ENCODE data around the gene LMTK2. TPM values are rescaled to one million over a fixed set of nuclear protein-coding genes. Genes with fewer than 3 reads are reported as not detected.

The LMTK2 gene
- total and polyA plus RNA-seq, 3 donors from 2014 or later = 16.1 to 36.1 (median 35.5) TPM

- no peaks in the 10 kb centered on the region for H3K4me1 ChIP-seq
- intact Hi-C loops (cut with DNase I; ENCODE audit: low total_unique reads) = no loop called here
- TF ChIP-seq CTCF (IDR thresholded peaks at IDR 0.05) (no peak), POLR2A (IDR thresholded peaks at IDR 0.05) (no peak)
- DNase-seq = no peak
- H3K27me3 ChIP-seq = no peaks in the 10 kb centered on the region
- H3K9me3 ChIP-seq = no peaks in the 10 kb centered on the region
- no peak overlapping the region for H3K27ac ChIP-seq
- H3K4me3 ChIP-seq = no peak overlapping the region
- 80 to 90% methylated on average over 3 of the region's 3 CpGs for WGBS, 2 donors
- H3K36me3 ChIP-seq (ENCODE audit: low read depth, missing control alignments) = no peaks in the 10 kb centered on the region
Observed at GRCh38 chr7:98088109-98088508, 18.6 kb upstream of the LMTK2 start.

- intact Hi-C loops (cut with DNase I; ENCODE audit: low total_unique reads) = no loop called here
- WGBS, 2 donors = 62 to 68% methylated on average over 4 of the region's 4 CpGs
Observed at GRCh38 chr7:98090116-98090515, 16.5 kb upstream of the LMTK2 start.

DNA sequence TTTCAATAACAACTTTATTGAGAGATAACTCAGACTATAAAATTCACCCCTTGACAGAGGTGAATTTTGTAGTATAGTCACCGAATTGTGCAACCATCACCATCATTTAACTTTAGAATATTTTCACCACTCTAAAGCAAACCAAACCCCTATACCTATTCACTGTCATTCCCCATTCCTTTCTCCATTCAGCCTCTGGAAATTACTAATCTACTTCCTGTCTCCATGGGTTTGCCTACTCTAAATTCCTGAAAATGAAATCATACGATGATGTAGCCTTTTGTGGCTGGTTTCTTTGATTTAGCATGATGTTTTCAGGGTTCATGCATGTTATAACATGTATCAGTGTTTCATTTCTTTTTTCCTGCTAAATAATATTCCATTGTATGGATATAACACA is 15.6 kb upstream of the LMTK2 start:
- no peaks in the 10 kb centered on the region for H3K9me3 ChIP-seq
- 85 to 90% methylated on average over 2 of the region's 2 CpGs for WGBS, 2 donors
- no peaks in the 10 kb centered on the region for H3K4me1 ChIP-seq
- intact Hi-C loops (cut with DNase I; ENCODE audit: low total_unique reads) = no loop called here
- TF ChIP-seq CTCF (IDR thresholded peaks at IDR 0.05) (no peak), POLR2A (IDR thresholded peaks at IDR 0.05) (no peak)
- no peak overlapping the region for H3K4me3 ChIP-seq
- H3K27me3 ChIP-seq = no peaks in the 10 kb centered on the region
- H3K36me3 ChIP-seq (ENCODE audit: low read depth, missing control alignments) = no peaks in the 10 kb centered on the region
- no peak overlapping the region for H3K27ac ChIP-seq
- DNase-seq = no peak

More at GRCh38 chr7:98090116-98090515, 16.5 kb upstream of the LMTK2 start:
- no peaks in the 10 kb centered on the region for H3K4me1 ChIP-seq
- no peak for DNase-seq
- H3K9me3 ChIP-seq = no peaks in the 10 kb centered on the region
- H3K36me3 ChIP-seq (ENCODE audit: low read depth, missing control alignments) = no peaks in the 10 kb centered on the region
- no peaks in the 10 kb centered on the region for H3K27me3 ChIP-seq
- H3K27ac ChIP-seq = no peak overlapping the region
- TF ChIP-seq POLR2A (IDR thresholded peaks at IDR 0.05) (no peak), CTCF (IDR thresholded peaks at IDR 0.05) (no peak)
- H3K4me3 ChIP-seq = no peak overlapping the region

GRCh38 chr7:98091523-98091922 is 15.1 kb upstream of the LMTK2 start:
- 86 to 92% methylated on average over 3 of the region's 3 CpGs for WGBS, 2 donors
- Histone ChIP-seq H3K27ac (no peak overlapping the region), H3K9me3 (no peaks in the 10 kb centered on the region), H3K4me3 (no peak overlapping the region), H3K36me3 (ENCODE audit: low read depth, missing control alignments) (no peaks in the 10 kb centered on the region), H3K27me3 (no peaks in the 10 kb centered on the region), H3K4me1 (no peaks in the 10 kb centered on the region)
- intact Hi-C loops (cut with DNase I; ENCODE audit: low total_unique reads) = no loop called here
- TF ChIP-seq CTCF (IDR thresholded peaks at IDR 0.05) (no peak), POLR2A (IDR thresholded peaks at IDR 0.05) (no peak)
- DNase-seq = no peak

DNA sequence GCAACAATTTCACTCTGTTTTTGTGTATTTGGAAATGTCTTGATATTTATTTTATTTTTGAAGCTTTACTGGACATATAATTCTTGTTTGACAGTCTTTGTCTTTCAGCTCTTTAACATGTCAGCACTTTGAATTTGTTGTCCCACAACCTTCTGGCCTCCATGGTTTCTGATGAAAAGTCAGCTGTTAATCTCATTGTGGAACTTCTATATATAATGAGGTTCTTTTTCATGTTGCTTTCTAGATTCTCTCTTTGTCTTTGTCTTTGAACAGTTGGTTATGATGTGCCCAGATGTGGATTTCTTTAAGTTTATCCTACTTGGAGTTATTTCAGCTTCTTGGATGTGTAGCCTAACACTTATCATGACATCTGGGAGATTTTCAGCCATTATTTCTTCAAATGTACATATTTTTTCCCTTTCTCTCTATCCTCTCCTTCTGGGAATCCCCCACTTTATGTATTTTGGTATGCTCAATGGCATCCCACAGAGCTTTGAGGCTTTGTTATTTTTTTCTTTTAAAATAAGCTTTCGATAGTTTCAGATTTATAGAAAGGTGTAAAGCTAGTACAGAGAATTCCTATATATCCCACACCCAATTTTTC is 9.5 kb upstream of the LMTK2 start:
- no peaks in the 10 kb centered on the region for H3K9me3 ChIP-seq
- no peaks in the 10 kb centered on the region for H3K27me3 ChIP-seq
- H3K27ac ChIP-seq = no peak overlapping the region
- H3K36me3 ChIP-seq (ENCODE audit: low read depth, missing control alignments) = no peaks in the 10 kb centered on the region
- 96 to 98% methylated on average over 1 of the region's 1 CpG for WGBS, 2 donors
- intact Hi-C loops (cut with DNase I; ENCODE audit: low total_unique reads) = no loop called here
- no peak overlapping the region for H3K4me3 ChIP-seq
- no peaks in the 10 kb centered on the region for H3K4me1 ChIP-seq
- DNase-seq = no peak
- no peak for TF ChIP-seq CTCF (IDR thresholded peaks at IDR 0.05)
- TF ChIP-seq POLR2A (IDR thresholded peaks at IDR 0.05) = no peak
